IPS-18a (cell line): ENCODE data around the gene TRABD2B.
"Not testable (repeated sequence)": the region's sequence is repeated elsewhere in the genome, so short reads cannot be mapped to it uniquely, and the experiment has no call there.

ENCODE experiments used
- H3K27ac ChIP-seq: one replicate; pipeline ENCODE4 v1.5.1; 2013; ENCODE audit warnings: low read length
- H3K27me3 ChIP-seq: one replicate; pipeline ENCODE4 v1.6.1; 2013; ENCODE audit warnings: mild to moderate bottlenecking, low read length; ENCODE audit not compliant: control insufficient read depth, insufficient read depth
- H3K36me3 ChIP-seq: one replicate; pipeline ENCODE4 v1.6.1; 2013; ENCODE audit warnings: low read depth, low read length; ENCODE audit not compliant: control insufficient read depth
- H3K4me1 ChIP-seq: one replicate; pipeline ENCODE4 v1.6.1; 2013; ENCODE audit warnings: low read depth, low read length; ENCODE audit not compliant: control insufficient read depth
- H3K4me3 ChIP-seq: one replicate; pipeline ENCODE4 v1.5.1; 2013; ENCODE audit warnings: low read length
- H3K9ac ChIP-seq: one replicate; pipeline ENCODE4 v1.6.1; 2013; ENCODE audit warnings: mild to moderate bottlenecking, low read length, moderate library complexity
- H3K9me3 ChIP-seq: one replicate; pipeline ENCODE4 v1.6.1; 2013; ENCODE audit warnings: low read depth, low read length; ENCODE audit not compliant: control insufficient read depth

Gene TRABD2B

DNA sequence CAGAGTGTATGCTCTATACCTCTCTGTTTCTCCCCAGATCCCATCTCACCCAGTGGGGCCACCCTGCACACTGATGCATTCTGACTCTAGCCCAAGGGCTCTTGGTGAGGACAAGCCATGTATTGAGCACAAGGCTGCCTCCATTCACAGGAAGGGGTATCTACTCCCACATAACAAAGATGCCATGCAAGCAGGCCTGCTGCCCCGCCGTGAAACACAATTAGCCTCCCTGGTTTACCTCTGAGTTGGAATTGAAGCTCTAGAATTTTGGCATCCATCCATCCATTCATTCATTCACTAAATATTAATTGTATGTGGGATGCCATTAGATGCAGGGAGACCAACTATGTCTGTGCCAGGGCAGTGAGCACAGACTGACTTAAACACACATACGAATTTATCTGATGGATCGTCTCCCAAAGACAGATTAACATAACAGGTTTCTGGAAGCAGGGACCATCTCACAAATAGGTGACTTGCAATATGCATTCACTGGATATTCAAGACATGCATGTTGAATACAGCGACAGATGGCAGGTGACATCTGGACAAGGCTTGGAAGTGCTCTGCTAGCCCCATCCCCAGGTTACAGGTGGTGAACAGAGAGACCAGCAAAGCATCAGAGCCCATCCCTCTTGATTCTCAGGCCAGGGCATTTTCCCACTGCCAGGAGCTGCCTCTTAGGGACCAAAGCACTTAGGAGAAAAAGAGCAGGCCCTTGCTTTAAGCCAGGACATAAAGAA is 34.3 kb downstream of the TRABD2B start:
- H3K4me1 ChIP-seq = peaks cover 8% of the 10 kb centered on the region
- H3K27ac ChIP-seq = no peak overlapping the region
- H3K4me3 ChIP-seq = no peak overlapping the region
- H3K9ac ChIP-seq = no peak overlapping the region
- H3K27me3 ChIP-seq = no peaks in the 10 kb centered on the region
- no peaks in the 10 kb centered on the region for H3K36me3 ChIP-seq
- no peaks in the 10 kb centered on the region for H3K9me3 ChIP-seq

DNA sequence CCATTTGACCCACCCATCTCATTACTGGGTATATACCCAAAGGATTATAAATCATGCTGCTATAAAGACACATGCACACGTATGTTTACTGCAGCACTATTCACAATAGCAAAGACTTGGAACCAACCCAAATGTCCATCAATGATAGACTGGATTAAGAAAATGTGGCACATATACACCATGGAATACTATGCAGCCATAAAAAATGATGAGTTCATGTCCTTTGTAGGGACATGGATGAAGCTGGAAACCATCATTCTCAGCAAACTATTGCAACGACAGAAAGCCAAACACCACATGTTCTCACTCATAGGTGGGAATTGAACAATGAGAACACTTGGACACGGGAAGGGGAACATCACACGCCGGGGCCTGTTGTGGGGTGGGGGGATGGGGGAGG is 35.4 kb downstream of the TRABD2B start:
- H3K27me3 ChIP-seq, H3K9me3 ChIP-seq, H3K36me3 ChIP-seq, H3K27ac ChIP-seq, H3K4me1 ChIP-seq, H3K4me3 ChIP-seq, H3K9ac ChIP-seq: not testable (repeated sequence)

DNA sequence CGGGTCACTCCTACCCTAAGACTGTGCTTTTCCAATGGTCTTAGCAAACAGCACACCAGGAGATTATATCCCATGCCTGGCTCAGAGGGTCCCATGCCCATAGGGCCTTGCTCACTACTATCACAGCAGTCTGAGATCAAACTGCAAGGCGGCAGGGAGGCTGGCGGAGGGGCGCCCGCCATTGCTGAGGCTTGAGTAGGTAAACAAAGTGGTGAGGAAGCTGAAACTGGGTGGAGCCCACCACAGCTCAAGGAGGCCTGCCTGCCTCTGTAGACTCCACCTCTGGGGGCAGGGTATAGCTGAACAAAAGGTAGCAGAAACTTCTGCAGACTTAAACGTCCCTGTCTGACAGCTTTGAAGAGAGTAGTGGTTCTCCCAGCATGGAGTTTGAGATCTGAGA is 40.7 kb downstream of the TRABD2B start:
- H3K36me3 ChIP-seq, H3K27ac ChIP-seq, H3K4me1 ChIP-seq, H3K4me3 ChIP-seq, H3K9me3 ChIP-seq, H3K9ac ChIP-seq, H3K27me3 ChIP-seq: not testable (repeated sequence)

- H3K27me3 ChIP-seq = peaks cover 3% of the 10 kb centered on the region
- H3K9ac ChIP-seq = no peak overlapping the region
- H3K4me1 ChIP-seq = no peaks in the 10 kb centered on the region
- H3K4me3 ChIP-seq = no peak overlapping the region
- H3K27ac ChIP-seq = no peak overlapping the region
- no peaks in the 10 kb centered on the region for H3K9me3 ChIP-seq
- no peaks in the 10 kb centered on the region for H3K36me3 ChIP-seq
Observed at GRCh38 chr1:47953661-47954060, 43.5 kb downstream of the TRABD2B start.

GRCh38 chr1:47951545-47952235 is 45.5 kb downstream of the TRABD2B start:
- no peaks in the 10 kb centered on the region for H3K36me3 ChIP-seq
- no peak overlapping the region for H3K27ac ChIP-seq
- H3K9me3 ChIP-seq = no peaks in the 10 kb centered on the region
- H3K9ac ChIP-seq = no peak overlapping the region
- H3K4me3 ChIP-seq = no peak overlapping the region
- no peaks in the 10 kb centered on the region for H3K4me1 ChIP-seq
- peaks cover 7% of the 10 kb centered on the region for H3K27me3 ChIP-seq

- Histone ChIP-seq H3K27me3 (peaks cover 7% of the 10 kb centered on the region), H3K4me1 (no peaks in the 10 kb centered on the region), H3K9me3 (no peaks in the 10 kb centered on the region), H3K36me3 (no peaks in the 10 kb centered on the region), H3K4me3 (no peak overlapping the region), H3K9ac (no peak overlapping the region), H3K27ac (no peak overlapping the region)
Observed at GRCh38 chr1:47951026-47951425, 46.2 kb downstream of the TRABD2B start.

- H3K27me3 ChIP-seq = peaks cover 7% of the 10 kb centered on the region
- no peaks in the 10 kb centered on the region for H3K9me3 ChIP-seq
- no peak overlapping the region for H3K9ac ChIP-seq
- no peak overlapping the region for H3K27ac ChIP-seq
- no peaks in the 10 kb centered on the region for H3K36me3 ChIP-seq
- H3K4me3 ChIP-seq = no peak overlapping the region
- H3K4me1 ChIP-seq = no peaks in the 10 kb centered on the region
Observed at GRCh38 chr1:47950471-47950870, 46.7 kb downstream of the TRABD2B start.

GRCh38 chr1:47948126-47948525 is 49.1 kb downstream of the TRABD2B start:
- Histone ChIP-seq H3K4me3 (no peak overlapping the region), H3K27me3 (peaks cover 7% of the 10 kb centered on the region), H3K27ac (no peak overlapping the region), H3K9me3 (no peaks in the 10 kb centered on the region), H3K4me1 (no peaks in the 10 kb centered on the region), H3K9ac (no peak overlapping the region), H3K36me3 (no peaks in the 10 kb centered on the region)

GRCh38 chr1:47947531-47947930 is 49.7 kb downstream of the TRABD2B start:
- no peaks in the 10 kb centered on the region for H3K9me3 ChIP-seq
- no peak overlapping the region for H3K4me3 ChIP-seq
- no peaks in the 10 kb centered on the region for H3K4me1 ChIP-seq
- peaks cover 7% of the 10 kb centered on the region for H3K27me3 ChIP-seq
- H3K9ac ChIP-seq = no peak overlapping the region
- no peaks in the 10 kb centered on the region for H3K36me3 ChIP-seq
- no peak overlapping the region for H3K27ac ChIP-seq

- Histone ChIP-seq H3K4me3 (no peak overlapping the region), H3K9ac (no peak overlapping the region), H3K9me3 (no peaks in the 10 kb centered on the region), H3K27me3 (peaks cover 7% of the 10 kb centered on the region), H3K36me3 (no peaks in the 10 kb centered on the region), H3K4me1 (no peaks in the 10 kb centered on the region), H3K27ac (no peak overlapping the region)
Observed at GRCh38 chr1:47944561-47944960, 52.6 kb downstream of the TRABD2B start.

GRCh38 chr1:47942240-47942629 is 55.0 kb downstream of the TRABD2B start:
- no peak overlapping the region for H3K4me3 ChIP-seq
- H3K4me1 ChIP-seq = no peaks in the 10 kb centered on the region
- H3K36me3 ChIP-seq = no peaks in the 10 kb centered on the region
- no peaks in the 10 kb centered on the region for H3K9me3 ChIP-seq
- no peak overlapping the region for H3K9ac ChIP-seq
- no peaks in the 10 kb centered on the region for H3K27me3 ChIP-seq
- H3K27ac ChIP-seq = no peak overlapping the region
